ENCODE data around the gene FOXN1.

FOXN1 gene

DNA sequence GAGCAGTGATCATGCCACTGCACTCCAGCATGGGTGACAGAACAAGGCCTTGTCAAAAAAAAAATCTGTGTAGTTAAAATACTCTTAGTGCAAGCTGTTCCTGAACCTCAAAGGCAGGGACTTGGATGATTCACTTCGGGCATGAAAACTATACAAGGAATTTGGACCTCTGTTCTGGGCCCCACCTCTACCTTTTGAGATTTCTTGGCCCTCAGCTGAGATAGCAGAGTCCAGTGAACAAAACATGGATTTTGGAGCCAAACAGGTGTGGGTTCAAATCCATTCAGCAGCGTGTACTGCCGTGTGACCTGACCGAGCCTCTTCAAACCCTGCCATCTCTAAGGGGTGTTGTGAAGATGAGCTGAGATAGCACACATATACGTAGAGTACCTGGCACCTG is 25.9 kb upstream of the FOXN1 start:
- H2AFZ ChIP-seq (ENCODE audit: insufficient read depth, low read length, poor library complexity): no peak overlapping the region
- H2AK5ac ChIP-seq (ENCODE audit: low read length): no peak overlapping the region
- no peak overlapping the region for H3K4ac ChIP-seq (ENCODE audit: low read depth, low read length)
- no peak overlapping the region for H3K18ac ChIP-seq (ENCODE audit: low read length)
- H2BK5ac ChIP-seq (ENCODE audit: low read depth, low read length, poor library complexity): no peak overlapping the region
- peaks cover 0 to 3% of the 10 kb centered on the region in 2 experiments for H3K4me1 ChIP-seq (ENCODE audit: control insufficient read depth in 1 of 2, insufficient read depth in 2 of 2, low read length in 2 of 2)
- no peak overlapping the region for H4K12ac ChIP-seq (ENCODE audit: low read depth, low read length)
- no peaks in the 10 kb centered on the region for H3K79me2 ChIP-seq (ENCODE audit: control insufficient read depth, insufficient read depth, low read length, poor library complexity)
- no peak overlapping the region for H3K27ac ChIP-seq (ENCODE audit: low read depth, low read length)
- H3K4me3 ChIP-seq (ENCODE audit: low read depth, low read length): no peak overlapping the region
- no peaks in the 10 kb centered on the region for H3K36me3 ChIP-seq (ENCODE audit: control insufficient read depth in 1 of 2, insufficient read depth in 2 of 2, low read length in 2 of 2)
- no peak overlapping the region for H3K14ac ChIP-seq (ENCODE audit: low read length)
- H3K27me3 ChIP-seq (ENCODE audit: insufficient read depth, low read length): no peaks in the 10 kb centered on the region
- H2BK12ac ChIP-seq (ENCODE audit: low read length): no peak overlapping the region
- no peaks in the 10 kb centered on the region for H3K79me1 ChIP-seq (ENCODE audit: low read length)
- H2BK120ac ChIP-seq (ENCODE audit: insufficient read depth, low read length, poor library complexity): no peak overlapping the region
- H3K9ac ChIP-seq (ENCODE audit: low read length): no peak overlapping the region
- WGBS (ENCODE audit: extremely low coverage, insufficient coverage, insufficient read length): no CpG with 5 or more reads among the region's 5 CpGs
- peak; percentile 7 to 70 for DNase-seq
- H4K8ac ChIP-seq (ENCODE audit: low read depth, low read length): no peak overlapping the region
- H3K4me2 ChIP-seq (ENCODE audit: low read length): no peak overlapping the region
- peaks cover 2% of the 10 kb centered on the region for H3K9me3 ChIP-seq (ENCODE audit: insufficient read depth, low read depth, low read length)
- H4K91ac ChIP-seq (ENCODE audit: low read depth, low read length): no peak overlapping the region
- no peak overlapping the region for H3K23ac ChIP-seq (ENCODE audit: low read length)

- Histone ChIP-seq H4K12ac (ENCODE audit: low read depth, low read length) (no peak overlapping the region), H4K91ac (ENCODE audit: low read depth, low read length) (no peak overlapping the region), H3K23ac (ENCODE audit: low read length) (no peak overlapping the region), H3K14ac (ENCODE audit: low read length) (no peak overlapping the region), H2BK5ac (ENCODE audit: low read depth, low read length, poor library complexity) (no peak overlapping the region), H3K79me2 (ENCODE audit: control insufficient read depth, insufficient read depth, low read length, poor library complexity) (no peaks in the 10 kb centered on the region), H3K27me3 (ENCODE audit: insufficient read depth, low read length) (no peaks in the 10 kb centered on the region), H3K4ac (ENCODE audit: low read depth, low read length) (no peak overlapping the region), H3K79me1 (ENCODE audit: low read length) (no peaks in the 10 kb centered on the region), H3K4me3 (ENCODE audit: low read depth, low read length) (no peak overlapping the region), H3K4me1 (ENCODE audit: control insufficient read depth in 1 of 2, insufficient read depth in 2 of 2, low read length in 2 of 2) (peaks cover 0 to 3% of the 10 kb centered on the region in 2 experiments), H2AFZ (ENCODE audit: insufficient read depth, low read length, poor library complexity) (no peak overlapping the region), H3K4me2 (ENCODE audit: low read length) (no peak overlapping the region), H3K27ac (ENCODE audit: low read depth, low read length) (no peak overlapping the region), H3K36me3 (ENCODE audit: control insufficient read depth in 1 of 2, insufficient read depth in 2 of 2, low read length in 2 of 2) (no peaks in the 10 kb centered on the region), H3K9me3 (ENCODE audit: insufficient read depth, low read depth, low read length) (peaks cover 2% of the 10 kb centered on the region), H2AK5ac (ENCODE audit: low read length) (no peak overlapping the region), H3K18ac (ENCODE audit: low read length) (no peak overlapping the region), H2BK120ac (ENCODE audit: insufficient read depth, low read length, poor library complexity) (no peak overlapping the region), H3K9ac (ENCODE audit: low read length) (no peak overlapping the region), H2BK12ac (ENCODE audit: low read length) (no peak overlapping the region), H4K8ac (ENCODE audit: low read depth, low read length) (no peak overlapping the region)
- DNase-seq: no peak
- WGBS (ENCODE audit: extremely low coverage, insufficient coverage, insufficient read length): no CpG with 5 or more reads among the region's 10 CpGs
Measured at GRCh38 chr17:28480799-28481571, 25.2 kb upstream of the FOXN1 start.

GRCh38 chr17:28482551-28483199 is 23.5 kb upstream of the FOXN1 start:
- peaks cover 2% of the 10 kb centered on the region for H3K9me3 ChIP-seq (ENCODE audit: insufficient read depth, low read depth, low read length)

DNA sequence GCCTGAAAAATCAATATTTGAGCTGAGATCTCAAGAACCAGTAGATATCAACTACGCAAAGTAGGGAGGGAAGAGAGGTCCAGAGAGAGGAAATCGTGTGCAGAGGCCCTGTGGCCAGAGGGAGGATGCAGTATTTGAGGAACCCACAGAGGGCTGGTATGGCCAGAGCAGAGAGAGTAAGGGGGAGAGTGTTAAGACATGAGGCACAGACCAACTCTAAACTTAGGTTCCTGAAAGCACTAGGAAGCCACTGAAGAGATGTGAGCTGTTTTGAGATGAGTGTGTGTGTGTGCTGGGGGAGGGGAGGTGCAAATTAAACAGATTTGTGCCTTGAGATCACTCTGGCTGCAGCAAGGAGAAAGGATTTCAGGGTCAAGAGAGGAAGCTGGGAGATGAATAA is 21.9 kb upstream of the FOXN1 start:
- Histone ChIP-seq H4K91ac (ENCODE audit: low read depth, low read length) (no peak overlapping the region), H3K27ac (ENCODE audit: low read depth, low read length) (no peak overlapping the region), H3K4me3 (ENCODE audit: low read depth, low read length) (no peak overlapping the region), H4K12ac (ENCODE audit: low read depth, low read length) (no peak overlapping the region), H3K79me2 (ENCODE audit: control insufficient read depth, insufficient read depth, low read length, poor library complexity) (no peaks in the 10 kb centered on the region), H2AK5ac (ENCODE audit: low read length) (no peak overlapping the region), H3K36me3 (ENCODE audit: control insufficient read depth in 1 of 2, insufficient read depth in 2 of 2, low read length in 2 of 2) (no peaks in the 10 kb centered on the region), H3K79me1 (ENCODE audit: low read length) (no peaks in the 10 kb centered on the region), H2BK120ac (ENCODE audit: insufficient read depth, low read length, poor library complexity) (no peak overlapping the region), H3K23ac (ENCODE audit: low read length) (no peak overlapping the region), H3K27me3 (ENCODE audit: insufficient read depth, low read length) (no peaks in the 10 kb centered on the region), H3K14ac (ENCODE audit: low read length) (no peak overlapping the region), H2BK5ac (ENCODE audit: low read depth, low read length, poor library complexity) (no peak overlapping the region), H2BK12ac (ENCODE audit: low read length) (no peak overlapping the region), H3K9ac (ENCODE audit: low read length) (no peak overlapping the region), H3K9me3 (ENCODE audit: insufficient read depth, low read depth, low read length) (no peaks in the 10 kb centered on the region), H3K4me1 (ENCODE audit: control insufficient read depth in 1 of 2, insufficient read depth in 2 of 2, low read length in 2 of 2) (peaks cover 0 to 3% of the 10 kb centered on the region in 2 experiments), H3K4ac (ENCODE audit: low read depth, low read length) (no peak overlapping the region), H3K4me2 (ENCODE audit: low read length) (no peak overlapping the region), H3K18ac (ENCODE audit: low read length) (no peak overlapping the region), H4K8ac (ENCODE audit: low read depth, low read length) (no peak overlapping the region), H2AFZ (ENCODE audit: insufficient read depth, low read length, poor library complexity) (no peak overlapping the region)
- no peak for DNase-seq
- WGBS (ENCODE audit: extremely low coverage, insufficient coverage, insufficient read length): no CpG with 5 or more reads among the region's 2 CpGs

More at GRCh38 chr17:28482551-28483199, 23.5 kb upstream of the FOXN1 start:
- no peaks in the 10 kb centered on the region for H3K27me3 ChIP-seq (ENCODE audit: insufficient read depth, low read length)
- H3K14ac ChIP-seq (ENCODE audit: low read length): no peak overlapping the region
- H4K8ac ChIP-seq (ENCODE audit: low read depth, low read length): no peak overlapping the region
- no peaks in the 10 kb centered on the region for H3K36me3 ChIP-seq (ENCODE audit: control insufficient read depth in 1 of 2, insufficient read depth in 2 of 2, low read length in 2 of 2)
- no peak overlapping the region for H4K12ac ChIP-seq (ENCODE audit: low read depth, low read length)
- no peak overlapping the region for H3K27ac ChIP-seq (ENCODE audit: low read depth, low read length)
- WGBS (ENCODE audit: extremely low coverage, insufficient coverage, insufficient read length): no CpG with 5 or more reads among the region's 10 CpGs
- H3K4me1 ChIP-seq (ENCODE audit: control insufficient read depth in 1 of 2, insufficient read depth in 2 of 2, low read length in 2 of 2): peaks cover 0 to 3% of the 10 kb centered on the region in 2 experiments
- no peaks in the 10 kb centered on the region for H3K79me2 ChIP-seq (ENCODE audit: control insufficient read depth, insufficient read depth, low read length, poor library complexity)
- no peak overlapping the region for H3K18ac ChIP-seq (ENCODE audit: low read length)
- no peak overlapping the region for H2BK5ac ChIP-seq (ENCODE audit: low read depth, low read length, poor library complexity)
- H4K91ac ChIP-seq (ENCODE audit: low read depth, low read length): no peak overlapping the region
- no peak for DNase-seq
- H3K9ac ChIP-seq (ENCODE audit: low read length): no peak overlapping the region
- H2BK120ac ChIP-seq (ENCODE audit: insufficient read depth, low read length, poor library complexity): no peak overlapping the region
- H3K23ac ChIP-seq (ENCODE audit: low read length): no peak overlapping the region
- no peak overlapping the region for H2BK12ac ChIP-seq (ENCODE audit: low read length)
- H2AK5ac ChIP-seq (ENCODE audit: low read length): no peak overlapping the region
- no peak overlapping the region for H2AFZ ChIP-seq (ENCODE audit: insufficient read depth, low read length, poor library complexity)
- no peaks in the 10 kb centered on the region for H3K79me1 ChIP-seq (ENCODE audit: low read length)
- no peak overlapping the region for H3K4me2 ChIP-seq (ENCODE audit: low read length)
- no peak overlapping the region for H3K4me3 ChIP-seq (ENCODE audit: low read depth, low read length)
- no peak overlapping the region for H3K4ac ChIP-seq (ENCODE audit: low read depth, low read length)

Data from trophoblast cell (in vitro differentiated cells and primary cell).